ENCODE measurements around the gene LIN28B. TPM values are rescaled to one million over a fixed set of nuclear protein-coding genes. Genes with fewer than 3 reads are reported as not detected.

LIN28B gene
- total and polyA plus RNA-seq, 2 of the 4 experiments (the other 2 are of a cell fraction) = not detected

DNA sequence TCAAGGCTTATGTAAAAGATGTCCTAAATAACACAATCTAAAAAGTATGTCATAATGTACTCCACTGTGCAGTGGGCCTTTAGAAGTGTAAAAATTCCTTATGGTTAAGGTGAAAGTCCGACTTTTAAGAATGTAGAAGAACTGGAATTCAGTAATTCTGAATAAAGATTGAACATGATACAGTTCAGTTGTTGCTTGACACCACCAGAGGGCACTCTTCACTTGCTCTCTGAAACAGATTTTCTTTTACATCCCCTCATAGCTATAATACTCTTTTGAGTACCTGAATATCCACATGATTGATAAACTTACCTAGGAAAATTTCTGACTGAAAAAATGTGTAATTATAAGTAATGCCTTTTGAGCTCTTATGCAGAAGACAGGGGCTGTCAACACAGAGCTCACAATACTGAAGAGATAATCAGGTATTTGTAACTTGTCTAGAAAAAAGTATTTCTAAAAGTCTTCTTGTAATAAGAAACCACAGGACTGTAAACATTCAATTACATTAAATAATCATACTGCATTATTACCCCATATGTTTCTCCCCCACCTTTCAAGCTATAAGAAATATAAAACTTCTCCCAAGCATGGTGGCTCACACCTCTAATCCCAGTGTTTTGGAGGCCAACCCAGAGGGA is 130.8 kb downstream of the LIN28B start:
- H3K23ac ChIP-seq (ENCODE audit: low read depth, low read length) = no peak overlapping the region
- no peak overlapping the region for H3K14ac ChIP-seq (replicated peaks; ENCODE audit: low read depth, low read length)
- H3K4me1 ChIP-seq (ENCODE audit: control insufficient read depth, insufficient read depth, low read length) = no peaks in the 10 kb centered on the region
- H2BK15ac ChIP-seq (ENCODE audit: low read depth, low read length) = no peak overlapping the region
- ChIA-PET CTCF (interaction anchor here (0.5 to 1.5 kb wide), 20 partner anchors 9 to 337 kb away, joined by 3 to 19 read pairs (median 4); partner anchors contain the start of gene PREP), POLR2A (ENCODE audit: unreplicated experiment) (no interaction called here)
- peaks cover 5% of the 10 kb centered on the region for H3K27me3 ChIP-seq (ENCODE audit: control insufficient read depth, insufficient read depth, low read length)
- H2AFZ ChIP-seq (replicated peaks; ENCODE audit: low read length, poor library complexity) = no peak overlapping the region
- no TSS peak for BruUV-seq (replicated peaks)
- H3K27ac ChIP-seq (ENCODE audit: insufficient read depth, low read length) = no peak overlapping the region
- no peaks in the 10 kb centered on the region for H3K9me1 ChIP-seq (ENCODE audit: insufficient read depth, low read length)
- H4K5ac ChIP-seq (ENCODE audit: low read depth, low read length) = no peak overlapping the region
- peak; percentile 69 for DNase-seq
- ATAC-seq (ENCODE audit: low read depth) = peak; percentile 90
- no peaks in the 10 kb centered on the region for H4K20me1 ChIP-seq (ENCODE audit: insufficient read depth, low read length)
- no peak overlapping the region for H3K4me2 ChIP-seq (ENCODE audit: low read depth, low read length)
- H4K91ac ChIP-seq (ENCODE audit: insufficient read depth, low read depth, low read length) = no peak overlapping the region
- intact Hi-C loops (cut with micrococcal nuclease) (loop anchor here (1.0 to 5.0 kb wide), 4 partner anchors 276 to 395 kb away; partner anchors contain the start of gene PREP), dilution Hi-C loops (cut with HindIII; ENCODE audit: low sequenced_read_pairs, unreplicated experiment) (loop anchor here (25.0 kb wide), 1 partner anchor 325 kb away; the partner anchor contains the start of gene PREP), in situ Hi-C loops (cut with MboI; ENCODE audit: low sequenced_read_pairs) (loop anchor here (5.0 kb wide), 1 partner anchor 280 kb away; no protein-coding TSS in a partner anchor)
- H3K4me3 ChIP-seq (ENCODE audit: insufficient read depth, low read depth, low read length) = no peak overlapping the region
- WGBS, 2 experiments (ENCODE audit: extremely low coverage in 2 of 2, insufficient read length in 1 of 2) = no CpG with 5 or more reads among the region's 1 CpG
- no peaks in the 10 kb centered on the region for H3K79me1 ChIP-seq (ENCODE audit: low read depth in 1 of 2, low read length in 2 of 2)
- no peak overlapping the region for H3K56ac ChIP-seq (ENCODE audit: extremely low read depth, insufficient read depth, low read length)
- H2AK9ac ChIP-seq (replicated peaks; ENCODE audit: low read depth, low read length, poor library complexity) = no peak overlapping the region
- no peak overlapping the region for H2BK20ac ChIP-seq (ENCODE audit: low read depth, low read length)
- H2BK120ac ChIP-seq (ENCODE audit: low read depth, low read length) = no peak overlapping the region
- no peak overlapping the region for H3K9ac ChIP-seq (ENCODE audit: low read depth, low read length)
- TF ChIP-seq RFX5 (IDR thresholded peaks at IDR 0.05; ENCODE audit: low read depth, low read length) (no peak), RAD21 (IDR thresholded peaks at IDR 0.05; ENCODE audit: low read length) (peak; percentile 94), NFE2L2 (IDR thresholded peaks at IDR 0.05; ENCODE audit: low read depth, low read length) (no peak), POLR2A (IDR thresholded peaks at IDR 0.05; ENCODE audit: low read depth, low read length) (no peak), CHD1 (IDR thresholded peaks at IDR 0.05; ENCODE audit: low read depth, low read length) (no peak), MAZ (IDR thresholded peaks at IDR 0.05; ENCODE audit: borderline replicate concordance, low read depth, low read length) (no peak), SMC3 (IDR thresholded peaks at IDR 0.05; ENCODE audit: low read depth, low read length) (peak; percentile 92), CEBPB (IDR thresholded peaks at IDR 0.05; ENCODE audit: low read depth, low read length) (no peak), RCOR1 (IDR thresholded peaks at IDR 0.05; ENCODE audit: insufficient replicate concordance, low read length) (no peak), MXI1 (IDR thresholded peaks at IDR 0.05; ENCODE audit: borderline replicate concordance, low read depth, low read length) (no peak)
- TF ChIP-seq, protein P1, sequence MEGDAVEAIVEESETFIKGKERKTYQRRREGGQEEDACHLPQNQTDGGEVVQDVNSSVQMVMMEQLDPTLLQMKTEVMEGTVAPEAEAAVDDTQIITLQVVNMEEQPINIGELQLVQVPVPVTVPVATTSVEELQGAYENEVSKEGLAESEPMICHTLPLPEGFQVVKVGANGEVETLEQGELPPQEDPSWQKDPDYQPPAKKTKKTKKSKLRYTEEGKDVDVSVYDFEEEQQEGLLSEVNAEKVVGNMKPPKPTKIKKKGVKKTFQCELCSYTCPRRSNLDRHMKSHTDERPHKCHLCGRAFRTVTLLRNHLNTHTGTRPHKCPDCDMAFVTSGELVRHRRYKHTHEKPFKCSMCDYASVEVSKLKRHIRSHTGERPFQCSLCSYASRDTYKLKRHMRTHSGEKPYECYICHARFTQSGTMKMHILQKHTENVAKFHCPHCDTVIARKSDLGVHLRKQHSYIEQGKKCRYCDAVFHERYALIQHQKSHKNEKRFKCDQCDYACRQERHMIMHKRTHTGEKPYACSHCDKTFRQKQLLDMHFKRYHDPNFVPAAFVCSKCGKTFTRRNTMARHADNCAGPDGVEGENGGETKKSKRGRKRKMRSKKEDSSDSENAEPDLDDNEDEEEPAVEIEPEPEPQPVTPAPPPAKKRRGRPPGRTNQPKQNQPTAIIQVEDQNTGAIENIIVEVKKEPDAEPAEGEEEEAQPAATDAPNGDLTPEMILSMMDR (conservative IDR thresholded peaks at IDR 0.05; ENCODE audit: low read depth, low read length) = peak; percentile 91
- H4K8ac ChIP-seq (ENCODE audit: low read depth in 2 of 2, low read length in 2 of 2) = no peak overlapping the region
- H3K9me3 ChIP-seq (ENCODE audit: control insufficient read depth, insufficient read depth, low read length) = no peaks in the 10 kb centered on the region
- H3K18ac ChIP-seq (ENCODE audit: low read depth, low read length) = no peak overlapping the region
- no peaks in the 10 kb centered on the region for H3K36me3 ChIP-seq (ENCODE audit: control insufficient read depth, insufficient read depth, low read length)
- H2BK5ac ChIP-seq (ENCODE audit: low read depth, low read length, poor library complexity, severe bottlenecking) = no peak overlapping the region
- H3K4ac ChIP-seq (ENCODE audit: low read depth, low read length) = no peak overlapping the region
- no peak overlapping the region for H2AK5ac ChIP-seq (ENCODE audit: low read depth, low read length)
